Measurements from ENCODE around the gene CDH4. TPM values are rescaled to one million over a fixed set of nuclear protein-coding genes. Genes with fewer than 3 reads are reported as not detected.

The CDH4 gene
- total and polyA plus RNA-seq, 9 of the 15 experiments (the other 6 are each of a cell fraction or from before 2014, with no cell fraction given) = 0.04 TPM; not detected in 8

DNA sequence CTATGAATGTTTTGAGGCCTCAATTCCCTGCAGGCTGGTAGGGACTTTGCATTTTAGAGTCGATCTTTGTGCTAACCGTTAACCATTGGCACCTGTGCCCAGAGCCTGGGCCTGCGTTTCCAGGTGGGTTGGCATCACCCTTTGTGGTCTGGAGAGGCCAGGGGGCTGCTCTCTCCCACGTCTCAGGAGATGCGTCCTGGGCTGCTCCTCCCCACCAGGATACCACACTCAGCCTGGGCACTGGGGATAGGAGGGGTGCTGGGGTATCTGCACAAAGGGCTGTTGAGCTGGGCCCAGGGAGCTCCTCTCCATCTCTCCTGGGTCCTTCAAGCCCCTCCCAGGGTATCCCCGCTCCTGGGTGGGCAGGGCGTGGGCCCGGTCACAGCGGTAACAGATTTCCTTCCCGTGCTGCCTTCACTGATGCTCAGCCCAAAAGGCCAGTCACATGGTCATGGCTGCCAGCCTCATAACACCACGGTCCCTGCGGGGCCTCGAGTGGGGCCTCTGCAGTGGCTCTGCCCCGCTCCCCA lies 547.4 kb downstream of the CDH4 start:
- Histone ChIP-seq H4K20me1 (replicated peaks; ENCODE audit: control insufficient read depth, insufficient read depth, low read length) (0 out of 2 replicates have a peak, but pooled peaks cover 14% of the 10 kb centered on the region), H3K27me3 (ENCODE audit: control insufficient read depth in 2 of 2, insufficient read depth in 2 of 2, low read length in 2 of 2) (peaks cover 37 to 71% of the 10 kb centered on the region in 2 experiments), H3K4me3 (no peak overlapping the region), H3K9ac (ENCODE audit: insufficient read depth in 1 of 2, low read depth in 2 of 2, low read length in 2 of 2) (no peak overlapping the region), H3K79me2 (ENCODE audit: control insufficient read depth, insufficient read depth, low read length) (no peaks in the 10 kb centered on the region), H3K4me1 (replicated peaks in 1 of 2; ENCODE audit: control insufficient read depth in 2 of 2, insufficient read depth in 2 of 2, low read length in 2 of 2) (peaks cover 0 to 8% of the 10 kb centered on the region in 2 experiments; a peak in 1 of 5 replicates), H3K4me2 (ENCODE audit: insufficient read depth, low read length) (no peak overlapping the region), H3K36me3 (ENCODE audit: control insufficient read depth, insufficient read depth, low read length) (no peaks in the 10 kb centered on the region), H3K9me3 (replicated peaks; ENCODE audit: control insufficient read depth, insufficient read depth, low read depth, low read length) (no peaks in the 10 kb centered on the region), H3K9me1 (ENCODE audit: control insufficient read depth, insufficient read depth, low read length) (no peaks in the 10 kb centered on the region), H3K27ac (ENCODE audit: extremely low read depth, low read depth, low read length) (no peak overlapping the region), H2AFZ (ENCODE audit: low read depth, low read length) (no peak overlapping the region)
- ChIA-PET POLR2A (interaction anchor here (1.6 kb wide), 1 partner anchor 12 kb away, joined by 6 read pairs; no protein-coding TSS in a partner anchor), CTCF (ENCODE audit: low intra/inter-chr PET ratio) (no interaction called here)
- 2% methylated on average over 10 of the region's 14 CpGs for WGBS (ENCODE audit: insufficient coverage, low coverage, missing lambda C conversion rate)
- DNase-seq (ENCODE audit: extremely low read depth in 1 of 4, low spot score in 3 of 4) (no peak), ATAC-seq (no peak), FAIRE-seq (no peak)
- in situ Hi-C loops (cut with MboI) (no loop called here), intact Hi-C loops (cut with micrococcal nuclease) (no loop called here)
- no TSS peak for BruUV-seq (replicated peaks)
- TF ChIP-seq FOXA1 (IDR thresholded peaks at IDR 0.05; ENCODE audit: borderline replicate concordance) (no peak), HDAC6 (IDR thresholded peaks at IDR 0.05; ENCODE audit: low read depth, low read length) (no peak), KLF1 (tag; IDR thresholded peaks at IDR 0.05) (no peak), ZNF583 (CRISPR knock-in tag; IDR thresholded peaks at IDR 0.05) (no peak), TCF3 (CRISPR knock-in tag; IDR thresholded peaks at IDR 0.05) (no peak), POLR2AphosphoS5 (IDR thresholded peaks at IDR 0.05; ENCODE audit: control insufficient read depth, insufficient read depth, low read depth, low read length) (no peak), HDAC3 (IDR thresholded peaks at IDR 0.05; ENCODE audit: borderline replicate concordance, partially characterized antibody) (no peak), ZNF695 (CRISPR knock-in tag; IDR thresholded peaks at IDR 0.05) (no peak), CEBPG (CRISPR knock-in tag; IDR thresholded peaks at IDR 0.05) (no peak), CEBPG (tag; conservative IDR thresholded peaks at IDR 0.05 in 1 of 2, IDR thresholded peaks at IDR 0.05 in 1 of 2) (no peak), CTCF (IDR thresholded peaks at IDR 0.05 in 2 of 3, conservative IDR thresholded peaks at IDR 0.05 in 1 of 3; ENCODE audit: insufficient read depth in 2 of 3, low read depth in 1 of 3, low read length in 3 of 3) (no peak)
- TF ChIP-seq, protein P1, sequence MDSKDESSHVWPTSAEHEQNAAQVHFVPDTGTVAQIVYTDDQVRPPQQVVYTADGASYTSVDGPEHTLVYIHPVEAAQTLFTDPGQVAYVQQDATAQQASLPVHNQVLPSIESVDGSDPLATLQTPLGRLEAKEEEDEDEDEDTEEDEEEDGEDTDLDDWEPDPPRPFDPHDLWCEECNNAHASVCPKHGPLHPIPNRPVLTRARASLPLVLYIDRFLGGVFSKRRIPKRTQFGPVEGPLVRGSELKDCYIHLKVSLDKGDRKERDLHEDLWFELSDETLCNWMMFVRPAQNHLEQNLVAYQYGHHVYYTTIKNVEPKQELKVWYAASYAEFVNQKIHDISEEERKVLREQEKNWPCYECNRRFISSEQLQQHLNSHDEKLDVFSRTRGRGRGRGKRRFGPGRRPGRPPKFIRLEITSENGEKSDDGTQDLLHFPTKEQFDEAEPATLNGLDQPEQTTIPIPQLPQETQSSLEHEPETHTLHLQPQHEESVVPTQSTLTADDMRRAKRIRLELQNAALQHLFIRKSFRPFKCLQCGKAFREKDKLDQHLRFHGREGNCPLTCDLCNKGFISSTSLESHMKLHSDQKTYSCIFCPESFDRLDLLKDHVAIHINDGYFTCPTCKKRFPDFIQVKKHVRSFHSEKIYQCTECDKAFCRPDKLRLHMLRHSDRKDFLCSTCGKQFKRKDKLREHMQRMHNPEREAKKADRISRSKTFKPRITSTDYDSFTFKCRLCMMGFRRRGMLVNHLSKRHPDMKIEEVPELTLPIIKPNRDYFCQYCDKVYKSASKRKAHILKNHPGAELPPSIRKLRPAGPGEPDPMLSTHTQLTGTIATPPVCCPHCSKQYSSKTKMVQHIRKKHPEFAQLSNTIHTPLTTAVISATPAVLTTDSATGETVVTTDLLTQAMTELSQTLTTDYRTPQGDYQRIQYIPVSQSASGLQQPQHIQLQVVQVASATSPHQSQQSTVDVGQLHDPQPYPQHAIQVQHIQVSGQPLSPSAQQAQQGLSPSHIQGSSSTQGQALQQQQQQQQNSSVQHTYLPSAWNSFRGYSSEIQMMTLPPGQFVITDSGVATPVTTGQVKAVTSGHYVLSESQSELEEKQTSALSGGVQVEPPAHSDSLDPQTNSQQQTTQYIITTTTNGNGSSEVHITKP (IDR thresholded peaks at IDR 0.05; ENCODE audit: partially characterized antibody) = no peak
- TF ChIP-seq, protein P2, sequence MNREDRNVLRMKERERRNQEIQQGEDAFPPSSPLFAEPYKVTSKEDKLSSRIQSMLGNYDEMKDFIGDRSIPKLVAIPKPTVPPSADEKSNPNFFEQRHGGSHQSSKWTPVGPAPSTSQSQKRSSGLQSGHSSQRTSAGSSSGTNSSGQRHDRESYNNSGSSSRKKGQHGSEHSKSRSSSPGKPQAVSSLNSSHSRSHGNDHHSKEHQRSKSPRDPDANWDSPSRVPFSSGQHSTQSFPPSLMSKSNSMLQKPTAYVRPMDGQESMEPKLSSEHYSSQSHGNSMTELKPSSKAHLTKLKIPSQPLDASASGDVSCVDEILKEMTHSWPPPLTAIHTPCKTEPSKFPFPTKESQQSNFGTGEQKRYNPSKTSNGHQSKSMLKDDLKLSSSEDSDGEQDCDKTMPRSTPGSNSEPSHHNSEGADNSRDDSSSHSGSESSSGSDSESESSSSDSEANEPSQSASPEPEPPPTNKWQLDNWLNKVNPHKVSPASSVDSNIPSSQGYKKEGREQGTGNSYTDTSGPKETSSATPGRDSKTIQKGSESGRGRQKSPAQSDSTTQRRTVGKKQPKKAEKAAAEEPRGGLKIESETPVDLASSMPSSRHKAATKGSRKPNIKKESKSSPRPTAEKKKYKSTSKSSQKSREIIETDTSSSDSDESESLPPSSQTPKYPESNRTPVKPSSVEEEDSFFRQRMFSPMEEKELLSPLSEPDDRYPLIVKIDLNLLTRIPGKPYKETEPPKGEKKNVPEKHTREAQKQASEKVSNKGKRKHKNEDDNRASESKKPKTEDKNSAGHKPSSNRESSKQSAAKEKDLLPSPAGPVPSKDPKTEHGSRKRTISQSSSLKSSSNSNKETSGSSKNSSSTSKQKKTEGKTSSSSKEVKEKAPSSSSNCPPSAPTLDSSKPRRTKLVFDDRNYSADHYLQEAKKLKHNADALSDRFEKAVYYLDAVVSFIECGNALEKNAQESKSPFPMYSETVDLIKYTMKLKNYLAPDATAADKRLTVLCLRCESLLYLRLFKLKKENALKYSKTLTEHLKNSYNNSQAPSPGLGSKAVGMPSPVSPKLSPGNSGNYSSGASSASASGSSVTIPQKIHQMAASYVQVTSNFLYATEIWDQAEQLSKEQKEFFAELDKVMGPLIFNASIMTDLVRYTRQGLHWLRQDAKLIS (CRISPR knock-in tag; IDR thresholded peaks at IDR 0.05) = no peak
